HPDE6-E6E7 (cell line): Measurements from ENCODE around the gene CYP2W1.
"Not testable (repeated sequence)": the region's sequence is repeated elsewhere in the genome, so short reads cannot be mapped to it uniquely, and the experiment has no call there.

Experiments
- DNase-seq: peaks from one replicate; pipeline ENCODE4 v3.0.0; 2011; ENCODE audit warnings: missing footprints; ENCODE audit errors: extremely low spot score

The CYP2W1 gene

GRCh38 chr7:1028044-1028770 lies 45.2 kb downstream of the CYP2W1 start:
- DNase-seq, result peak; percentile 93

- DNase-seq, result peak; percentile 100
Measured at GRCh38 chr7:1028775-1029636, 46.0 kb downstream of the CYP2W1 start.

- DNase-seq, result no peak
Measured at GRCh38 chr7:1029637-1030443, 46.9 kb downstream of the CYP2W1 start.

- no peak for DNase-seq
Measured at GRCh38 chr7:1030444-1031070, 47.6 kb downstream of the CYP2W1 start.

GRCh38 chr7:1031716-1032455 lies 48.9 kb downstream of the CYP2W1 start:
- no peak for DNase-seq

- no peak for DNase-seq
Measured at GRCh38 chr7:1032536-1033181, 49.7 kb downstream of the CYP2W1 start.

- no peak for DNase-seq
Measured at GRCh38 chr7:1033546-1034145, 50.7 kb downstream of the CYP2W1 start.

- not testable (repeated sequence) for DNase-seq
Measured at GRCh38 chr7:1034769-1035168, 51.8 kb downstream of the CYP2W1 start.

GRCh38 chr7:1036164-1036928 lies 53.4 kb downstream of the CYP2W1 start:
- not testable (repeated sequence) for DNase-seq
